HepG2 (cell line): ENCODE results near the gene COL4A2. TPM values are rescaled to one million over a fixed set of nuclear protein-coding genes. Genes with fewer than 3 reads are reported as not detected.

ENCODE experiments used
- ASH2L ChIP-seq: fragments of 300-600, 200-600 bp; sonication (generic); IDR thresholded peaks from 2 replicates; pipeline ENCODE4 v1.7.0; 2017; ENCODE audit warnings: low read depth, mild to moderate bottlenecking, moderate library complexity, mixed read lengths, low read length; ENCODE audit not compliant: insufficient read length
- ATF4 ChIP-seq, 2 experiments: fragments of 450-650 bp in 1 of 2; sonication (generic) in 1 of 2; formaldehyde crosslinking; IDR thresholded peaks; 2 replicates each; pipeline versions ENCODE4 v1.5.0 to v1.8.0; 2020 to 2022; ENCODE audit warnings: mild to moderate bottlenecking in 1 of 2, missing genetic modification reagents in 1 of 2
- GABPB1 ChIP-seq: IDR thresholded peaks from 2 replicates; pipeline ENCODE4 v1.6.1; 2016; ENCODE audit warnings: mild to moderate bottlenecking, missing genetic modification reagents, moderate library complexity, missing compliant biosample characterization
- GFI1 ChIP-seq: sonication (generic); formaldehyde crosslinking; IDR thresholded peaks from 2 replicates; pipeline ENCODE4 v1.5.0; 2020; ENCODE audit warnings: missing genetic modification reagents, mild to moderate bottlenecking, borderline replicate concordance
- NR2F6 ChIP-seq, 2 experiments: IDR thresholded peaks; 2 replicates each; pipeline ENCODE4 v1.6.1; 2016; ENCODE audit warnings: antibody characterized with exemption in 1 of 2, mild to moderate bottlenecking in 1 of 2
- PHF21A ChIP-seq: sonication (generic); formaldehyde crosslinking; IDR thresholded peaks from 2 replicates; pipeline ENCODE4 v1.5.0; 2020; ENCODE audit warnings: mild to moderate bottlenecking, missing genetic modification reagents
- SNRNP70 ChIP-seq: fragments of 200-400 bp; formaldehyde crosslinking; IDR thresholded peaks from 2 replicates; pipeline ENCODE4 v1.6.1; 2017; ENCODE audit warnings: mild to moderate bottlenecking, low read depth, low read length, moderate library complexity
- SOX5 ChIP-seq: IDR thresholded peaks from 2 replicates; pipeline ENCODE4 v1.6.1; 2016; ENCODE audit warnings: borderline replicate concordance
- SYNCRIP ChIP-seq: fragments of 200-400 bp; formaldehyde crosslinking; IDR thresholded peaks from 2 replicates; pipeline ENCODE4 v1.6.1; 2018; ENCODE audit warnings: mild to moderate bottlenecking, low read depth, low read length; ENCODE audit not compliant: insufficient read depth
- ZHX2 ChIP-seq, 2 experiments: sonication (generic) in 1 of 2; formaldehyde crosslinking in 1 of 2; IDR thresholded peaks; 2 replicates each; pipeline versions ENCODE4 v1.6.1 to v1.9.0; 2014 to 2022; ENCODE audit warnings: antibody characterized with exemption in 1 of 2, borderline replicate concordance in 1 of 2, inconsistent platforms in 1 of 2, low read depth in 1 of 2, missing genetic modification reagents in 1 of 2
- ZKSCAN8 ChIP-seq: IDR thresholded peaks from 2 replicates; pipeline ENCODE4 v1.6.1; 2016; ENCODE audit warnings: borderline replicate concordance, missing genetic modification reagents, missing compliant biosample characterization
- ZNF207 ChIP-seq: fragments of 450-650 bp; IDR thresholded peaks from 2 replicates; pipeline ENCODE4 v1.6.1; 2016; ENCODE audit warnings: antibody characterized with exemption, borderline replicate concordance
- ZNF24 ChIP-seq: fragments of 450-650 bp; IDR thresholded peaks from 2 replicates; pipeline ENCODE4 v1.6.1; 2017; ENCODE audit warnings: antibody characterized with exemption, mild to moderate bottlenecking
- ZNF251 ChIP-seq: sonication (generic); formaldehyde crosslinking; IDR thresholded peaks from 2 replicates; pipeline ENCODE4 v1.9.0; 2021; ENCODE audit warnings: mild to moderate bottlenecking, missing genetic modification reagents
- ZNF547 ChIP-seq: sonication (generic); formaldehyde crosslinking; IDR thresholded peaks from 2 replicates; pipeline ENCODE4 v1.5.1; 2020; ENCODE audit warnings: mild to moderate bottlenecking, missing genetic modification reagents
- ZNF557 ChIP-seq: sonication (generic); formaldehyde crosslinking; IDR thresholded peaks from 2 replicates; pipeline ENCODE4 v1.4.0; 2020; ENCODE audit warnings: missing genetic modification reagents
- ZSCAN22 ChIP-seq: sonication (generic); formaldehyde crosslinking; IDR thresholded peaks from 2 replicates; pipeline ENCODE4 v1.4.0; 2020; ENCODE audit warnings: mild to moderate bottlenecking, missing genetic modification reagents
- polyA plus RNA-seq, 8 experiments: library from polyadenylated mRNA; depleted of rRNA in 3 of 8; stranded (reverse) in 7 of 8; unstranded in 1 of 8; fragments of >200 nt; fragmentation: Illumina TruSeq in 4 of 8; extraction: Trizol in 4 of 8; gene quantifications; 2 replicates each; pipeline versions ENCODE4 v1.2.1 to v1.2.3, GENCODE V29; 2011 to 2016; ENCODE audit warnings: low read depth in 4 of 8, missing spikeins in 1 of 8, mixed read lengths in 1 of 8; ENCODE audit not compliant: insufficient read depth in 1 of 8
- total RNA-seq, 5 experiments: library from RNA; depleted of rRNA; stranded (reverse); fragments of >200 nt; fragmentation: Illumina TruSeq; extraction: Trizol; gene quantifications; 2 replicates each; pipeline ENCODE4 v1.2.3, GENCODE V29; 2016; ENCODE audit warnings: low read depth in 1 of 5
- TF ChIP-seq, protein P1 (sequence below): sonication (generic); formaldehyde crosslinking; IDR thresholded peaks from 2 replicates; pipeline ENCODE4 v1.8.1; 2023; ENCODE audit warnings: mild to moderate bottlenecking, missing genetic modification reagents
- TF ChIP-seq, protein P2 (sequence below): fragments of 450-650 bp; IDR thresholded peaks from 2 replicates; pipeline ENCODE4 v1.6.1; 2017
- TF ChIP-seq, protein P3 (sequence below): sonication (generic); formaldehyde crosslinking; IDR thresholded peaks from 2 replicates; pipeline ENCODE4 v1.9.0; 2021; ENCODE audit warnings: missing genetic modification reagents, borderline replicate concordance

Gene COL4A2
- total and polyA plus RNA-seq, 2 of the 13 experiments (the other 11 are each of a cell fraction or from before 2014, with no cell fraction given), result 0.22 to 1.9 TPM

DNA sequence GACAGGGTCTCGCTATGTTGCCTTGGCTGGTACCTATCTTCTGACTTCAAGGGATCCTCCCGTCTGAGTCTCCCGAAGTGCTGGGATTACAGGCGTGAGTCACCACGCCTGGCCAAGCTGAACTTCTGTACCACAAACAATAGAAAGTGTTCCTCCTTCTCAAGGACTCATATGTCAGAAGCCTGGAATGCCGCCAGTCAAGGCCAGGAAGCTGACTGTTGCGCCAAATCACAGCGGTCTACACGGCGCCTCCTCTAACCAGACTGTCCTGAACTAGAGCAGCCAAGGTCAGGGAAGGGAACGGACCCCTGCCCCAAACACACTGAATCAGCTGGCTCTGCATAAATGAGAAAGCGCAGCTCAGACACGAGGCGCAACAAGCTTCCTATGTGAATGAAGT lies 239.8 kb downstream of the COL4A2 start (continued):
- TF ChIP-seq SOX5 (CRISPR knock-in tag) (peak; percentile 27; the same call in 1 of the 2 replicates), ZNF207 (no peak), PHF21A (CRISPR knock-in tag) (no peak), NR2F6 (IDR thresholded peaks at IDR 0.05) (no peak), NR2F6 (CRISPR knock-in tag; IDR thresholded peaks at IDR 0.05) (no peak), ATF4 (CRISPR knock-in tag; IDR thresholded peaks at IDR 0.05) (no peak), ZSCAN22 (CRISPR knock-in tag) (no peak), ASH2L (no peak), ZHX2 (IDR thresholded peaks at IDR 0.05; ENCODE audit: low read depth) (no peak), ZHX2 (CRISPR knock-in tag; IDR thresholded peaks at IDR 0.05; ENCODE audit: borderline replicate concordance) (no peak), GABPB1 (CRISPR knock-in tag) (no peak), SNRNP70 (no peak), ZNF251 (CRISPR knock-in tag) (no peak), ZNF24 (no peak), ZNF547 (CRISPR knock-in tag) (no peak), ZKSCAN8 (CRISPR knock-in tag) (no peak), GFI1 (peak; percentile 69), ZNF557 (CRISPR knock-in tag) (no peak), SYNCRIP (no peak)
- TF ChIP-seq, protein P1, sequence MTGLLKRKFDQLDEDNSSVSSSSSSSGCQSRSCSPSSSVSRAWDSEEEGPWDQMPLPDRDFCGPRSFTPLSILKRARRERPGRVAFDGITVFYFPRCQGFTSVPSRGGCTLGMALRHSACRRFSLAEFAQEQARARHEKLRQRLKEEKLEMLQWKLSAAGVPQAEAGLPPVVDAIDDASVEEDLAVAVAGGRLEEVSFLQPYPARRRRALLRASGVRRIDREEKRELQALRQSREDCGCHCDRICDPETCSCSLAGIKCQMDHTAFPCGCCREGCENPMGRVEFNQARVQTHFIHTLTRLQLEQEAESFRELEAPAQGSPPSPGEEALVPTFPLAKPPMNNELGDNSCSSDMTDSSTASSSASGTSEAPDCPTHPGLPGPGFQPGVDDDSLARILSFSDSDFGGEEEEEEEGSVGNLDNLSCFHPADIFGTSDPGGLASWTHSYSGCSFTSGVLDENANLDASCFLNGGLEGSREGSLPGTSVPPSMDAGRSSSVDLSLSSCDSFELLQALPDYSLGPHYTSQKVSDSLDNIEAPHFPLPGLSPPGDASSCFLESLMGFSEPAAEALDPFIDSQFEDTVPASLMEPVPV, result no peak
- TF ChIP-seq, protein P2, sequence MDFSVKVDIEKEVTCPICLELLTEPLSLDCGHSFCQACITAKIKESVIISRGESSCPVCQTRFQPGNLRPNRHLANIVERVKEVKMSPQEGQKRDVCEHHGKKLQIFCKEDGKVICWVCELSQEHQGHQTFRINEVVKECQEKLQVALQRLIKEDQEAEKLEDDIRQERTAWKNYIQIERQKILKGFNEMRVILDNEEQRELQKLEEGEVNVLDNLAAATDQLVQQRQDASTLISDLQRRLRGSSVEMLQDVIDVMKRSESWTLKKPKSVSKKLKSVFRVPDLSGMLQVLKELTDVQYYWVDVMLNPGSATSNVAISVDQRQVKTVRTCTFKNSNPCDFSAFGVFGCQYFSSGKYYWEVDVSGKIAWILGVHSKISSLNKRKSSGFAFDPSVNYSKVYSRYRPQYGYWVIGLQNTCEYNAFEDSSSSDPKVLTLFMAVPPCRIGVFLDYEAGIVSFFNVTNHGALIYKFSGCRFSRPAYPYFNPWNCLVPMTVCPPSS, result no peak
- TF ChIP-seq, protein P3, sequence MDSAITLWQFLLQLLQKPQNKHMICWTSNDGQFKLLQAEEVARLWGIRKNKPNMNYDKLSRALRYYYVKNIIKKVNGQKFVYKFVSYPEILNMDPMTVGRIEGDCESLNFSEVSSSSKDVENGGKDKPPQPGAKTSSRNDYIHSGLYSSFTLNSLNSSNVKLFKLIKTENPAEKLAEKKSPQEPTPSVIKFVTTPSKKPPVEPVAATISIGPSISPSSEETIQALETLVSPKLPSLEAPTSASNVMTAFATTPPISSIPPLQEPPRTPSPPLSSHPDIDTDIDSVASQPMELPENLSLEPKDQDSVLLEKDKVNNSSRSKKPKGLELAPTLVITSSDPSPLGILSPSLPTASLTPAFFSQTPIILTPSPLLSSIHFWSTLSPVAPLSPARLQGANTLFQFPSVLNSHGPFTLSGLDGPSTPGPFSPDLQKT, result no peak
